Epithelial cell of esophagus (primary cell): ENCODE data around the gene PSMD6.

Source experiments
- DNase-seq: peaks from one replicate; pipeline ENCODE4 v3.0.0; 2010; ENCODE audit warnings: low read depth
- H3K4me3 ChIP-seq: 2 replicates; pipeline ENCODE4 v1.5.1; 2011; ENCODE audit warnings: mild to moderate bottlenecking, low read length, control low read depth
- TF ChIP-seq, protein P1 (sequence below): IDR thresholded peaks from 2 replicates; pipeline ENCODE4 v1.5.1; 2011; ENCODE audit warnings: low read depth, mild to moderate bottlenecking, low read length, control low read depth, inconsistent platforms; ENCODE audit not compliant: insufficient read depth; ENCODE audit errors: missing control alignments

The PSMD6 gene

DNA sequence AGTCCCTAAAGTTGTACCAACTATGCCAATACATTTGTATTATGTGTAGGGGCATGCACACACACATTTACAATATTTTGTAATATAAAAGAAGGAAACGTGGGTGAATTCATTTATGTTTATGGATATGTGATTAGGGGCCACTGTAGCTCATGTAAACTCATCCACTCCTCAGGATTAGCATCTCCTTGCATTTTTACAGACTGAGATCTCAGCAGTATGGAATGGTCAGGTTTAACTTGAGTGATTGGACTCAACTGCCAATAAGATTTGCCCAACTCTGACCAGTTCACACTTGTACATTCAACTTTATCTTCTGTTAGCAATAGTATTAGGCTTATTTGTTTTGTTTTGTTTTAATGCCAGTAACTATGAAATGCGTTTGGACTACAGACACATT is 36.5 kb downstream of the PSMD6 start:
- TF ChIP-seq, protein P1, sequence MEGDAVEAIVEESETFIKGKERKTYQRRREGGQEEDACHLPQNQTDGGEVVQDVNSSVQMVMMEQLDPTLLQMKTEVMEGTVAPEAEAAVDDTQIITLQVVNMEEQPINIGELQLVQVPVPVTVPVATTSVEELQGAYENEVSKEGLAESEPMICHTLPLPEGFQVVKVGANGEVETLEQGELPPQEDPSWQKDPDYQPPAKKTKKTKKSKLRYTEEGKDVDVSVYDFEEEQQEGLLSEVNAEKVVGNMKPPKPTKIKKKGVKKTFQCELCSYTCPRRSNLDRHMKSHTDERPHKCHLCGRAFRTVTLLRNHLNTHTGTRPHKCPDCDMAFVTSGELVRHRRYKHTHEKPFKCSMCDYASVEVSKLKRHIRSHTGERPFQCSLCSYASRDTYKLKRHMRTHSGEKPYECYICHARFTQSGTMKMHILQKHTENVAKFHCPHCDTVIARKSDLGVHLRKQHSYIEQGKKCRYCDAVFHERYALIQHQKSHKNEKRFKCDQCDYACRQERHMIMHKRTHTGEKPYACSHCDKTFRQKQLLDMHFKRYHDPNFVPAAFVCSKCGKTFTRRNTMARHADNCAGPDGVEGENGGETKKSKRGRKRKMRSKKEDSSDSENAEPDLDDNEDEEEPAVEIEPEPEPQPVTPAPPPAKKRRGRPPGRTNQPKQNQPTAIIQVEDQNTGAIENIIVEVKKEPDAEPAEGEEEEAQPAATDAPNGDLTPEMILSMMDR, result no peak
- H3K4me3 ChIP-seq, result no peak overlapping the region
- DNase-seq, result peak; percentile 4

DNA sequence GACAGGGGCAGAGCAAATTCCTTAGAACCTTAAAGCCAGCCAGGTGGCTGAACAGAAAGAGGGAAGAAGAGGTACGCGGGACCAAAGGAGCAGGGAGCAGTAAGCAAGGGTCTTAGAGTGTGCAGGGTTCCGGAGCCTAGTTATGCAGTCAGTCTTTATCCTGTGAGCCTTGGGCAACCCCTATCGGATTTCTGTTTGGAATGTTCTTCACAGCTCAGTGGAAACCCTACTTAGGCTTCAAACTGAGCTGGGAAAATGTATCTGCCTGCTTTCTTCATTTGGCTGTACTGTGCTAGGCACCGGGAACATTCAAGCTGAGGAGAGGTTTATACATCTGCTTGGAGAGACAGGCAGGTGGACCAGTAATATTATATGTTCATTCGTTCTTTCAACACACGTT is 37.1 kb downstream of the PSMD6 start:
- TF ChIP-seq, protein P1, result no peak
- no peak for DNase-seq

DNA sequence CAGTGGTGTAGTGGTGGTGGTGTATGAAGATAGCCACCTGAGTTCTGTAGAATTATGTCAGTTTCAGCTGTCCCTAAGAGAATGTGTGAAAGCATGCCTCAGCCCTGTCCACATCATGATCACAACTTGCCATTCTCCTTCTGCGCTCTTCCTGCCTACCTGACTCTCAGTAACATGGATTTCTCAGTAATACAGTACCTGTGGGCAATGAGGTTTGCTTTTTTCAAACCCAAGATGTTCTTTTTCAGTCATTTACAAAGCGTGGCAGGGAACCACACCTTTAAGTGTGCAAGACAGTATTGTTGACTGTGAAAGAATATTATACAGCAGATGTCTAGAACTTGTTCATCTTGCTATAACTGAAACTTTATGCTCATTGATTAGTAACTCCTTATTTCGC is 38.9 kb downstream of the PSMD6 start:
- TF ChIP-seq, protein P1, result no peak
- H3K4me3 ChIP-seq, result no peak overlapping the region

More for the DNA sequence above, 37.1 kb downstream of the PSMD6 start:
- H3K4me3 ChIP-seq, result no peak overlapping the region

DNA sequence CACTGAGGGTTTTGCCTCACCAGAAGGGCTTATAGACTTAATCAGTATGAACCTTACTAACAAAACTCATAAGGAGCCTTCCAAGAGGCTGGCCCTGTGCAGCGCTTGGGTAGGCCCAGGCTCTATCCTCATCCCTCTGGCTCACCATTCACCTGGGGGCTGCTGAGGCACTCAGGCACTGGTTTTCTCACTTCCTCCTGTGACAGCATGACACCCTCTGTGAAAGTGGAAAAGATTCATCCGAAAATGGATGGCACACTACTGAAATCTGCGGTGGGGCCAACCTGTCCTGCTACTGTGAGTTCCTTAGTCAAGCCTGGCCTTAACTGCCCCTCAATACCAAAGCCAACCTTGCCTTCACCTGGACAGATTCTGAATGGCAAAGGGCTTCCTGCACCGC is 41.3 kb downstream of the PSMD6 start:
- no peak for DNase-seq
- H3K4me3 ChIP-seq, result no peak overlapping the region
- TF ChIP-seq, protein P1, result no peak

More for the DNA sequence above, 38.9 kb downstream of the PSMD6 start:
- no peak for DNase-seq

DNA sequence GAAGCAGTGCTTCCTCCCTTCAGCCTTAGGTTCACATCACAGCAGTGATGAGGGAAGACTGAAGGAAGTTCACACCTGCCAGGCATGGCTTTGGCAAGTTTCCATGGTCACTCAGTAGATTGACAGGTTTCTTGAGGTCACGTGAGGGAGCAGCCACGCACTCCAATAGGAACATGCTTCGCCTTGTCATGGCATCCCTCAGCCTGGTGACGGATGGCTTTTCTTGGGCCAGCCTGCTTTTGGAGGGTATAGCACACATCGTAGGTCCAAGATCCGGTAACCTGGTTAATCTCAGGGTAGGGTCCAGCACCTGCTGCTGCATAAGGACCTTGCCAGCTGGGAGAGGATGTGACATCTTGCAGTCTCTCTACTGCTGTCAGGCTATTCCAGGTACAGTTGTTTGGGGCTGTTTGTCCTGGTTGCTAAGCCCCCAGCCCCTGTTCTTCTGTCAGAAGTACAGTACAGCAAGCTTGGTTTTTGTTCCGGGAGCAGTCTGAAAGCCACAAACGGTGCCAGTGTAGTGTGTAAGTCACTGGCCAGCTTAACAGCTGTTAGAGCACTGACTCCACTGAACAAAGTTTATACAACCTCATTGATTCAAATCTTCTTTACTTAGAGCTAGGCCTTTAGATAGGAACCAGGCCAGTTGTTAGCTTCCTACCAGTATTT is 42.3 kb downstream of the PSMD6 start:
- H3K4me3 ChIP-seq, result no peak overlapping the region
- DNase-seq, result no peak
- TF ChIP-seq, protein P1, result no peak

DNA sequence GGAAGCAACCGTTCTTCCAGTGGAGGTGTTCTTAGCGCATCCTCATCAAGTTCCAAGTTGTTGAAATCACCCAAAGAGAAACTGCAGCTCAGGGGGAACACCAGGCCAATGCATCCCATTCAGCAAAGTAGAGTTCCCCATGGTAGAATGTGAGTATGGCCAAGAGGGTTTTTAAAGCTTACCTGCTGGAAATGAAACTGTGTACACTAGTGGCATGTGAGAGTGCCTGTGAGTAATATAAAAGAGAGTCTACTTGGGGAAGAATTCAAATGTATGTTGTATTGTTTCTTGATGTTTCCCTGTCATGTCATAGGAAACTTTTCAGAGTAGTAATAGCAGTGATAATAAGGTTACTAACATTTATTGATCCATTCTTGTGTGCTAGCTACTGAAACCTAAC is 43.3 kb downstream of the PSMD6 start:
- DNase-seq, result no peak
- TF ChIP-seq, protein P1, result no peak
- H3K4me3 ChIP-seq, result no peak overlapping the region

DNA sequence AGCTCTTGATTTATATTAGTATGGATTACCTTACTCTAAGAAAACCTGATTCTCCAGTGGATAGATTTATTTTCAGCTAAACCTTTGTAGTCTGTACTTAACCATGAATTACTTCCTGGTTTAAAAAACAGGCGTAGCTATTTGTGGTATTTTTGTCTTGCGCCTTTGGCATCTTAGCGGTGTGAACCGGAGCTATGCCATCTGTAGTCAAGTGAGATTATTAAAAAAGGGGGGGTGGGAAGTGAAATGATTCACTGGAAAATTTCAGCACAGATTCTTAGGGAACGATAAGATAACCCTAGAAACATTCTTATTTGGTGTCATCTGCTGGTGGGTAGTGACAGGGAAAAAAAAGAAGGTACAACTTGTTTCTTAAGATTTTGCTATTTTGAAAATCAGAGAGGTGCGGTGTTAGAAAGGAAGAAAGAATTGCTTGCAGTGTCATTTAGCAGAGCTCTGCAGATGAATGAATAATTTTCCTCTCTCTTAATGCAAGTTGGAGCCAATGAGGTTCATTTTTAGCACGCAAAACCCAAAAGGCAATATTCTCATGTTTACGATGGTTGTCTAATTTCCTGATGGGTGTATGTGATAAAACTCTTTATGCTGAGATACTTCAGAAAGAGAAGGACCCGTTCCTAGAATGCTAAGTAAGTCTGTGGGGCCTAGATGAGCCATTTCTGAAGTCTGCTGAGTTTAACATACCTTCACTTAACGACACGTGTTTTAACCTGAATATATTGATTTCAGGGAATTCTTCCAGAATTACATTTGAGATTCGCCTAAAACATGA is 44.0 kb downstream of the PSMD6 start:
- TF ChIP-seq, protein P1, result no peak
- DNase-seq, result peak; percentile 47
- no peak overlapping the region for H3K4me3 ChIP-seq
